Superior temporal gyrus (tissue), 1 donor: ENCODE data around the gene CACNG7.
A peak's percentile ranks its signal among the peaks of the same experiment; 100 is the strongest.

Experiments used
- DNase-seq: peaks from one replicate; pipeline ENCODE4 v3.0.0-alpha.2; 2016; ENCODE audit errors: extremely low spot score

The CACNG7 gene

DNA sequence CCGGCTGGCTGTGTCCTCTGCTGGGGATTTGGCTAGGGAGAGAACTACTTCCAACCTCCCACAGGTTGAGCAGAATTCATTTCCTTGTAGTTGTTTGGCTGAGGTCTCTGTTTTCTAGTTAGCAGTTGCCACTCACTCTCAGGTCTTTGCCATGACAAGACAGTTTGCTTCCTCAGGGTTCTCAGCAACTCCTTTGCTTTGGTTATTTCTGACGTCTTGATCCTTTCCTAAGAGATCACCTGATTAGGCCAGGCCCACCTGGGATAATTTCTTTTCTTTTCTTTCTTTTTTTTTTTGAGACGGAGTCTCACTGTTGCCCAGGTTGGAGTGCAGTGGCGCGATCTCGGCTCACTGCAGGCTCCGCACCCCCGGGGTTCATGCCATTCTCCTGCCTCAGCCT is 44.3 kb downstream of the CACNG7 start:
- no peak for DNase-seq

DNA sequence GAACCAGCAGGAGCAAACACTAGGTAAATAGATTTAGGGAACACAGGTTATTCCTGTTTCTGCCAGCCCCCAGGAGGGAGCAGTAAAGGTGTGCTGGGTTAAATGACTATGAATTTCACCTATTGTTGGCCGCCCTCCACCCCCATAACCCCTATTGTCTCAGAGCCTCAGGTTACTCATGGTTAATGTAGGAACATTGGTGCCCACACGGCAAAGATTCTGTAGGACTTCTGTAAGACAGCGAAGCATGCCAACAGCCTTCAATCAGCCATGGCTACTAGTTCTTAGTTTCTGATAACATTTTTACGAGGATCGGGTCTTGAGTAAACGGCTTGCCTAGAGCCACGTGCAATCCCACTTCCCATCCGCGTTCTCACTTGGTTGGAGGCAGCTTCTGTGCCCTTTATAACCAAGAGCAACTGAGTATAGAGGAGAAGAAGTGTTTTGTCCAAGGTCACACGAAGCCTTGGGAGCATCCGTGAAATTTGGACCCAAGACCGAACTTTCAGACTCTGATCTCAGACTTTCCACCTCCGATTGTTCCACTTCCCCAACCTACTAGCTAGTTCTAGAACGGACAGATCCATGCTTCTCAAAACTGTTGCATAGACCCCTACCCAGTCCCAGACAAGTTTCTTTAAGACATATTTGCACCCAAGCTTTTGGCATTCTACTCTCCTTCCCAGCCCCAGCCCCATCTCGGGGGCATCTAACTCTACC is 48.5 kb downstream of the CACNG7 start:
- DNase-seq, result no peak

DNA sequence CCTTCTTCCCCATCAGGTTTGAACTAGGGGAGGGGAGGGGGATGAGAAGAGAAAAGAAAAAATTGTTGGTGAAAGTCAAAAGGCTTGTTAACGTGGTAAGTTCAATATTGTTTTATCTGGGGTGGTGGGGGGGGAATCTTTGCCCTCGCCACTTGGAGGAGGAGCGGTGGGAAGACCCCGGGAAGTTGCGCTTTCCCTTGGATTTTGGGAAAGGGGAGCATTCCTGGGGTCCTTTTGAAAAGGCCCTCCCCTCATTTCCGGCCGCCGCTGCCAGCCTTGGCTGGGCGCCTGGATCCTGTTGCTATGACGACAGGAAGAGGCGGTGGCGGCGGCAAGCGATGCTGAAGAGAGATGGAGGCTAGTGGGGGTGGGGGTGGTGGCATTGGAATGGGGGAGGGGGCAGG is 49.1 kb downstream of the CACNG7 start:
- no peak for DNase-seq

DNA sequence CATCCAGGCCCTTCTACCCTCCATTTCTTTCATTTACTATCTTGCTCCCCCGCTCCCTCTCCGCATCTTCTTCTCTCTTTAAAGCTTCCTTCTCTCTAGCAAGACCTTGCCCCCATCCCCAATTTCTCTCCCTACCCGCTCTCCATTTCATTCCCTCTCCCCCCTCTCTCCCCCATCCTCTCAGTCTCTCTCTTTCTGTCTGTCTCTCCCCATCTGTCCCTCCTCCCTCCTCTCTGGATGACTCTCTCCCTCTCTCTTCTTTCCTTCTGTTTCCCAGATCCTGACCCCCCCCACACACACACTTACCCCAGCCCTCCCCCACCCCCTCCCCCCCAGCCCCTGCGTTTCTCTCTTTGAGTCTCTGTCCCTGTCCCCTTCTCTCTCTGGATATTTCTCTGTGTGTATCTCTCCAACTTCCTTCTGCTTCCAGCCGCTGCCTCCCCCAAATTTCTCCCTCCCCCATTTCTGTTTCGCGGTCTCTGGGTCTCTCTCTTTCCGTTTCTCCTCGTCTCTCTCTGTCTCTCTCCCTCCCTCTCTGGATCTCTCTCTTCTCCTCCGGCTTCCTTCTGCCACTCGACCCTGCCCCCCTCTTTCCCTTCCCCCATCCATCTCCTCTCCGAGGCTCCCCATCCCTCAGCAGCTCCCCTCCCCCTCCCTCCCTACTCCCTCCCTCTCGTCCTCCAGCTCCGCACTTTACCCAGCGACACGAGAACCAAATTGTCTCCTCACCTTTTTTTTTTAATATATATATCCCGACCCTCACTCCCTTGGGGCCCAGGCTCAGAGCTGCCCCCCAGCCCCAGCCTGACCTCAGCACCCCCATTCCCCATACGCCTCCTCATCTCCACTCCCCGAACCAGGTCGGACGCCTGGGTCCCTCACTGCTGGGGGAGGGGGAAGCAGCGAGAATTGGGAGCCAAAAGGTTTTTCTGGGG is 50.0 kb downstream of the CACNG7 start:
- no peak for DNase-seq

DNA sequence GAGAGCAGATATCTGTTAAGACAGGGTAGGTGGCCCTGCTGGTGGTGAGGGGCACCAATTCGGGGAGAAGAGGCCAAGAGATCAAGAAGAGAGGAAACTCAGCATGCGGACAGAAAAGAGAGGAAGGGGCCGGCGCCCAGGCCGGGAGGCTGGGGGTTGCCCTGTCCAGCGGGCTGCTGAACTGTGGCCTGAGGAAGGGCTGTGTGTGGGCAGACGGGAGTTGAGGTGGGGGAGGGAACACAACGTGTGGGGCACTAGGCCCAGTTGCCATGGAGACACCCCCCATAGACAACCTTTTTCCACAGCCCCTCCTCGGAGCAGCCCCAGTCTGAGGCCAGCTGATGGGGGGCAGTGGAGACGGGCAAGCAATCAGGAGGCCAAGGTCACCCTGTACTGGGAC is 51.1 kb downstream of the CACNG7 start:
- DNase-seq, result no peak

DNA sequence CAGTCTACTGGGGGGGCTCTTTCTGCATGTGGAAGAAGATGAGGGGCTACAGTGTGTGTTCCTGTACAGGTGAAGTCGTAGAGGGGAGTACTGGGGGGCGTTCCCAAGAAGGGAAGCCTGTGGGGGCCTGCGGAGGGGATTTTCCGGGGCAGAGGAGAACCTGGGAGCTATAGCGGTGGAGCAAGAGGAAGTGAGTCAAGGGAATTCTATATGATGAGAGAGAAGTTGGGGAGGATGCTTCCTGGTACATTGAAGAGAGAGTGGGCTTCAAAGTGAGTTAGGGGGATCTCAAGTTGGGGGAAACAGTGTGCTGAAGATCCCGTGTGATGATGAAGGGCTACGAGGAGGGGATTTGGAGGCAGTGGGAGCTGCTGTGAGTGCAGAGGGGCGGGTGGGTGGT is 51.8 kb downstream of the CACNG7 start:
- DNase-seq, result no peak

DNA sequence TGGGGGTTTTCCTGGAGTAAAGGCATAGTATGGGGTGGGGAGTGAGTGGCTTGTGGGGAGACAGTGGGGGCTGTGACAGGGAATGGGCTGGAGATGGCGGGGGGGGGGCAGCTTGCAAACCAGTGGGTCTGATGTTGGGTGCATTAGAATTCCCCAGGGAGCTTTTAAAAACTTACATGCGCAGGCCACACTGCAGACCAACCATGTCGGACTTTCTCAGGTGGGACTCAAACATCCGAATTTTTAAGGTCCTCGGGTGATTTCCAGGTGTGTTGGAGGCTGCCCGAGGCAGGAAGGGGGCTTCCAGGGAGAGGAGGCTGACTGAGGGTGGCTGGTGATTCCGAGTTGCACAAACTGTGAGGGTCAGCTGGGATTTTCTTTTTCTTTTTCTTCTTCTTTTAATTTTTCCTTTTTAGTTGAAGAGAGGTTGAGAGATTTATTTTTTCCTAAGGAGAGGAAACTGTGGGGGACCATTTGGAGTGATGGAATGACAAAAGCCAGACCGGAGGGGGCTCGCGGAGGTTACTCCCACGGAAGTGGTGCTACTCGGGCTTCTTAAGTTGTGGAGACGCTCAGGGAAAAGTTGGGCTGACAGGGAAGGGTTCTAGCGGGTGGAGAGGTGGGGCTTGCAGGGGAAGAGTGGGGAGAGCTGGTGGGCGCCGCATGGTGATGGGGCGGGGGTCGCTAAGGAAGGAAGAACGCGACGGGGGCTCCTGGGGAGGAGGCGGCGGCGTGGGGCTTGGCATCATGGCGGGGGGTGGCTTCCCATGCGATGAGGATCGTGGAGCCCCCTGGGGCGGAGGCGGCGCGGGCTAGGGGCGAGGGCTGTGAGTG is 52.7 kb downstream of the CACNG7 start:
- DNase-seq, result no peak

DNA sequence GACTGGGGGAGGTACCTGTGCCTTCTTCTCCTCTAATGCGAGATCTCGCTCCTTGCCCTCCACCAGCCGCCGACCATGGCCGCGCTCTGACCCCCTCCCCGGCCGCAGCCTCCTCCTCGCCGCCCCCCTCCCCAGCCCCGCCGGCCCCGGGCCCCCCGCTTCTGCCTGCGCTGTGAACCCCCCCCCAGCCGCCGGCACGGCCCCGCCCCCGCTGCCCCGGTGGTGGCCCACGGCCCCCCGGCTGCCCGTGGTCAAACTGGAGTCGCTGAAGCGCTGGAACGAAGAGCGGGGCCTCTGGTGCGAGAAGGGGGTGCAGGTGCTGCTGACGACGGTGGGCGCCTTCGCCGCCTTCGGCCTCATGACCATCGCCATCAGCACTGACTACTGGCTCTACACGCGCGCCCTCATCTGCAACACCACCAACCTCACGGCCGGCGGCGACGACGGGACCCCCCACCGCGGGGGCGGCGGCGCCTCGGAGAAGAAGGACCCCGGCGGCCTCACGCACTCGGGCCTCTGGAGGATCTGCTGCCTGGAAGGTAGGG is 53.9 kb downstream of the CACNG7 start, which contains the start of gene CACNG8:
TSS of gene CACNG8 (plus strand) at position 51 of the 545 bp plus-strand sequence.
- DNase-seq, result no peak

DNA sequence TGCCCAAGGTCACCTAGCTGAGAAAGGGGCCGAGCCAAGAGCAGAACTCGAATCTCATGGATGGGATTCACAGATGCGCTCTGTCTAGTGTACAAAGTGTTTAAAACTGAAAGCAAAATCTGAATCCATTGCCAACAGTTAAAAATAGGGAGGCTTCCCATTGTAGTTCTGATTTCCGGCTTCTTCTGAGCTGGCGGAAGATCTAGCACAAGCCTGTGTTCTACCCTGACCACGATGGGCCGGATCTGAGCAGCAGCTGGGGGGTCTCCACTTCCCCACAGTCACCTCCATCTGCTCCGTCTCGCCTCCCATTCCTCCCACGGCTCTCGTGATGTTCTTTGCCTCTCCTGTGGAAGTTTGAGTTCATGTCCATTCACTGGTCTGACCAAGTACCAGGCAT is 56.0 kb downstream of the CACNG7 start:
- peak; percentile 56 for DNase-seq

DNA sequence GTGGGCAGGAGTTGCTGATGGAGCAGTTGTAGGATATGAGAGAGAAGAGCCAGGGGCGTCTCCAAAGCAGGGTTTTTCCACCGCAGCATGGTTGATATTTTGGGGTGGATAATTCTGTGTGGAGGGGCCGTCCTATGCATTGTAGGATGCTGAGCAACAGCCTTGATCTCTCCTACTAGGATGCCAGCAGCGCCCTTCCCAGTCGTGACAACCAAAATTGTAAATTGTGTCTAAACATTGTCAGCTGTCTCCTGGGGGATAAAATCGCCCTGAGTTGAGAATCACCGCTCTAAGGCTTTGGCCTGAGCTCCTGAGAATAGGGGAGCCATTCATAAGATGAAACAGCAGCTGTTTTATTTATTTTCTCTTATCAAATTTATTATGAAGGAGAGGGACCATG is 57.9 kb downstream of the CACNG7 start:
- peak; percentile 13 for DNase-seq

DNA sequence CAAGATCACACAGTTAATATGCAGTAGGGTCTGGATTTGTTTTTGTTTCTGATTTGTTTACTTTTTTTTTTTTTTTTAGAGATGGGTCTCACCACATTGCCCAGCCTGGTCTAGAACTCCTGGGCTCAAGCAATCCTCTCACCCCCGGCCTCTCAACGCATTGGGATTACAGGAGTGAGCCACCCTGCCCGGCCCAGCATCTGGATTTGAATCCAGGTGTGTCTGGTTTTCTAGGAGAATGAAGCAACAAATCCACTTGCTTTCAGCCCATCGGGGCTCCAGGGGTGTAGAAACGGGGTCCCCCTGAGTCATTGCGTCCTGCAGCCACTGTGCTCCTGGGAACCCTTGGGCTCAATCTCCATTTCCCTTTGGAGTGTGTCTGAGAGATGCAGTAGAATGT is 60.3 kb downstream of the CACNG7 start:
- no peak for DNase-seq

DNA sequence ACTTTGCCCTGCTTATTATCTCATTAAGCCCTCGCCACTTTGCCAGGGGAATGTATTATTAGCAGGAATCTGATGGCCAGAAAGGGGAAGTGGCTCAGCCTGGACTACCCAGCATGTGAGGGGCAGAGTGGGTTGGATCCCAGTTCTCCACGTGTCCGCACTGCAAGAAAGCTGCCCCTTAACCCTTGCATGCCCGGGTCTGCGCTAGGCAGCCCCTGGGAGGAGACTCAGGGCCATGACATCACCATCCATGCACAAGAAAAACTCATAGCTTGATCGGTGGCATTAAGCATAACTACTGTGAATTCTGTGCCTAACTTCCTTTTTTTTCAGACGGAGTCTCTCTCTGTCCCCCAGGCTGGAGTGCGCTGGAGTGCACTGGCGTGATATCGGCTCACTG is 62.6 kb downstream of the CACNG7 start:
- DNase-seq, result no peak

DNA sequence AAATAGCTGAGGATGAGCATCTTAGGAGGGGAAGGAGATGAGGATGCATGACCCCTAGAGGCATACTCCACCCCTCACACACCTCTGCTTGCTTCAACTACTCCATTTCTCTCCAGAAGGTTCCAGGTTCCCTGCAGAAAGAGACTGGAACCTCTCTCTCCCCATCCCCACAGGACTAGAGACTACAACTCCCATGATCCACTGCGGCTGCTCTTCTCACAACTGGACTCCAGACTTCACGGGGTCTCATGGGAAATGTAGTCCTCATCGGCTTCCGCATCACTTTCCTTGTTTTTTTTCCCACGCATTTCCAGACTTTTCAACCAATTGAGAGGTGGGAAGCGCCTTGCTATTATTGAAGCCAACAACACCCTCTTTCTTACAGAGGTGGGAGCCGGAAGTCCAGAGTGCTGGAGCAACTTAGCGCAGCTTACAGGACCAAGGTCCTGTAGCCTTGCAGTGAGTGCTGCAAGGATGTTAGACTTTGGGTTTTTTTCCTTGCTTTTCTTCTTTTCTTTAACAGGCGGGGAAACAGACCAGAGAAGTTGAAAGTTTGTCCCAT is 68.4 kb downstream of the CACNG7 start:
- DNase-seq, result peak; percentile 97

DNA sequence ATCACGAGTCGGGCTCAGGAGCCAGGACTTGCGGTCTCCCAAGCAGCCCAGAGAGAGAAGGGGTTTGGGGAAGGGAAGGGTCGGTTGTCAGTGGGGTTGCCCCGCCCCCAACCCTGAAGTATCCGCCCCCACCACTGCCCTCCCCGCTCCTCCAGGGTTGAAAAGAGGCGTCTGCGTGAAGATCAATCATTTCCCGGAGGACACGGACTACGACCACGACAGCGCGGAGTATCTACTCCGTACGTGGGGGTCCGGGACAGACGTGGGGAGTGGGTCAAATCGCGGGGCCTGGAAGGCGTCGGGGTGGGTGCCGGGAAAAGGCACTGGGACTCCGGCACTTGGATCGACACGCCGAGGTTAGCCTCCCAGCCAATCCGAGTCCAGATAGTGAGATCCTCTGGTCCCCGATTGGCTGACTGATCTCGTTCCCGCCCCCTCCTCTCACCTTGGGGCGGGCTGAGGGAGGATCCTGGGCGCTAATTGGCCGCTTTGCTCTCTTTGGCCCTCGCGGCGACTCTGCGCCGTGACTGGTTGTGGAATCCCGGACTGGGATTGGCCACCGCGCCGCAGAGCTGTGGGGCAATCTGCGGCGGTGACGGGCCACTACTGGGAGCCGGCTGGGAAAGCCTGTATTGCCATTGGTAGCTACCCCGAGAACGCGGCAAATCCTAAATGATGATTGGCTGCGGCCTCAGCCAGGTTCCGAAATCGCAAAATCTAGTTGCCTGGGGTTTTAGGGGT is 69.1 kb downstream of the CACNG7 start:
- peak; percentile 87 for DNase-seq

DNA sequence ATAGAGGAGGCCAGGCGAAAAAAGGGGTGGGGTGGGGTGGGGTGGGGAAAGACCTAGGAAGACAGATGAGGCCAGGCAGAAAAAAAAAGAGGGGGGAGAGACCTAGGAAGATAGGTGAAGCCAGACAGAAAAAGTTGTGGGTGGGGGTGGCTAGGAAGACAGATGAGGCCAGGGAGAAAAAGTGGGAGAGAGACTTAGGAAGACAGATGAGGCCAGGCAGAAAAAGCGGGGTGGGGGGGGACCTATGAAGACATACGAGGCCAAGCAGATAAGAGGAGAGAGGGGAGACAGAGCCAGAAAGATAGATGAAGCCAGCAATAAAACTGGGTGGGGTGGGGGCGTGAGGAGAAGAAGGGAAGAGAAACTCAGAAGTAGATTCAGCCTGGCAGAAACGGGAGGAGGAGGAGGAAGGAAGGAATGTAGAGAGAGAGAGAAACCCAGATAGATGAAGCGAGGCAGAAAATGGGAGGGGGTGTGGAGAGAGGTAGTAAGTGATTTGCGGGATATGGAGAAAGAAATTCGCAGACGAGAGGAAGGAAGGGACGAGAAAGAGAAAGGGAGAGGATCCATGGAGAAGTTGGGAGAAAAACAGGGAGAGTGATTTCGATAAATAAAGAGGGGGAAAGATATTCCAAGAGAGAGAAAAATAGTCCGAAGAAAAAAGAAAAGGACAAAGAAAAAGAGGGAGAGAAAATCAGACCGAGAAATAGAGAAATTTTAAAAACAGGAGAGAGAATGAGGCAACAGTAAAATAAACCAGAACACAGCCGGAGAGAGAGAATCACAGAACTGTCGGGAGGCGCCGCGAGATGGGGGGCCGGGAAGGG is 70.1 kb downstream of the CACNG7 start:
- DNase-seq, result no peak

DNA sequence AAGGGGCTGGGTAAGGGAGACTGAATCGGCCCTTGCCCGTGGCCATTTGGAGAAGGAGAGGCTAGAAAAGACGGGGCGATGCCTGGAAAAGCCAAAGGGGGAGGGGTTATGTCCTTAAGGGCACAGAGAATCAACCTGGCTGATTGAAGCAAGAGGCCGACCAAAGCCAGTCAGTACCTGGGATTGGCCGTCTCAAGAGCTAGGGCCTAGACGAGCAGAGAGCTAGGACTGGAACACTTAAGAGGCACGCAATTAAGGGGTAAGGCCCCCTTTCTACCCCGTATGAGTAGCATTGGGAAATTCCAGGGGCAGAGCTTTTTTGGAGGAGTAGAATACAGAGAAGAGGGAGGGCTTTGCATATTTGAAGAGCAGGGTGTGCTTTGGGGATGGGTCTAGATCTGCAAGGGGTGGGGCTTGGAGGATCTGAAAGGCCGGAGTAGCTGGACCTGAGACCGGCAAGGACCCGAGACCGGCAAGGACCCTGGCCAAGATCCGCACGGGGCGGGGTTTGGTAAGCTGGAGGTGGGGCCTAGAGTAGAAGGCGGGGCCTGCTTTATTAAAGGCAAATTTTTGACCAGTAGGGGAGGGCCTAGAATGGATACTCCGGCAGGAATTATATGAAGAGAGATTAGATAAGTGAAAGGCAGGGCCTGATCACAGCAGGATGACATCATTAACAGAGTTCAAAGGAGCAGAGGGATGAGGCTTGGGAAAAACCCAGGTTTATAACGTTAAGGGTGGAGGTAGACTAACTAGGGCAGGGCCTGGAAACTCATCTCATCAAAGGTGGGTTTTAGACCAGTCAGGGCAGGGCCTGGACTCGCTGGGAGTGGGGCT is 71.7 kb downstream of the CACNG7 start:
- DNase-seq, result peak; percentile 16

DNA sequence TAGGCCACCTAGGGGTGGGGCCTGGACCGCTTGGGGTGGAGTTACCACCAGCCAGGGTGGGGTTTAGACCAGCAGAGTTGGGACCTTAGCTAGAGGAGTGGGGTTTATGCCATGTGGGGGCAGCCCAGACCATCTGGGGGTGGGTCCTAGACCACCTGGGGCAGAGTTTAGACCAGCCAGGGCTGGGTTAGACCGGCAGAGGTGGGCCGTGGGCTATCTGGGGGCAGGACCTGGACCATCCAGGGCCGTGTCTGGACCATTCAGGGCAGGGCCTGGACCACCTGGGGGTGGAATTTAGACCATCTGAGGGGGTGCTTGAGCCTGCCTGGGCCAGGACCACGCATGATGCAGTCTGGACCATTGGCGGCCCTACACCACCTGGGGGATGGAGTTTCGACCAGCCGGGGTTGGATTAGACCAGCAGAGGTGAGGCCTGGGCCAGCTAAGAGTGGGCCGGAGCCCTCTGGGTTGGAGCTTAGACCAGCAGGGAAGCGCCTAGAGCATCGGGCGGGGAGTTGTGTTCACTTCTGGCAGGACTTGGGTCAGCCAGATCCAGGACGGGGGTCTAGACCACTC is 72.4 kb downstream of the CACNG7 start:
- DNase-seq, result no peak

DNA sequence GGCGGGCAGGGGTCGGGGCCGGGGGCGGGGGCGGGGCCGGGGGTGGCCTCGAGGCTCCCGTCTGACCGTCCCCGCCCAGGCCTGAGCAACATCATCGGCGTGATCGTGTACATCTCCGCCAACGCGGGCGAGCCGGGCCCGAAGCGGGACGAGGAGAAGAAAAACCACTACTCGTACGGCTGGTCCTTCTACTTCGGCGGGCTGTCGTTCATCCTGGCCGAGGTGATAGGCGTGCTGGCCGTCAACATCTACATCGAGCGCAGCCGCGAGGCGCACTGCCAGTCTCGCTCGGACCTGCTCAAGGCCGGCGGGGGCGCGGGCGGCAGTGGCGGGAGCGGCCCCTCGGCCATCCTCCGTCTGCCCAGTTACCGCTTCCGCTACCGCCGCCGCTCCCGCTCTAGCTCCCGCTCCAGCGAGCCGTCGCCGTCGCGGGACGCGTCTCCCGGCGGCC is 72.9 kb downstream of the CACNG7 start:
- DNase-seq, result no peak
